GM19455 (cell line): Measurements from ENCODE around the gene ACTR2.
"Not testable (repeated sequence)": the region's sequence is repeated elsewhere in the genome, so short reads cannot be mapped to it uniquely, and the experiment has no call there.

ENCODE experiments used
- ATAC-seq: cut with Tn5 transposase; IDR thresholded peaks from one replicate; pipeline ENCODE4 v1.9.1; 2021; ENCODE audit not compliant: unreplicated experiment

Gene ACTR2

GRCh38 chr2:65227456-65228262 lies at the start of gene ACTR2:
Gene ACTR2, plus strand, starts transcription at chr2:65227831. Its CDS starts 79 bp downstream, at chr2:65227910.
- ATAC-seq = peak; percentile 85

- ATAC-seq = no peak
Observed at GRCh38 chr2:65182570-65182969, 45.1 kb upstream of the ACTR2 start.

- ATAC-seq = not testable (repeated sequence)
Observed at GRCh38 chr2:65183406-65183805, 44.2 kb upstream of the ACTR2 start.

- no peak for ATAC-seq
Observed at GRCh38 chr2:65185012-65185411, 42.6 kb upstream of the ACTR2 start.

GRCh38 chr2:65186093-65186868 lies 41.4 kb upstream of the ACTR2 start:
- ATAC-seq = no peak

- peak; percentile 83 for ATAC-seq
Observed at GRCh38 chr2:65186872-65187851, 40.5 kb upstream of the ACTR2 start.

- ATAC-seq = no peak
Observed at GRCh38 chr2:65193446-65193845, 34.2 kb upstream of the ACTR2 start.

- ATAC-seq = no peak
Observed at GRCh38 chr2:65198737-65199136, 28.9 kb upstream of the ACTR2 start.

GRCh38 chr2:65199166-65199565 lies 28.5 kb upstream of the ACTR2 start:
- no peak for ATAC-seq

GRCh38 chr2:65199891-65200290 lies 27.7 kb upstream of the ACTR2 start:
- ATAC-seq = no peak

- ATAC-seq = no peak
Observed at GRCh38 chr2:65204461-65205210, 23.0 kb upstream of the ACTR2 start.

- no peak for ATAC-seq
Observed at GRCh38 chr2:65212115-65212514, 15.5 kb upstream of the ACTR2 start.

- no peak for ATAC-seq
Observed at GRCh38 chr2:65212619-65213018, 15.0 kb upstream of the ACTR2 start.

- no peak for ATAC-seq
Observed at GRCh38 chr2:65213035-65213434, 14.6 kb upstream of the ACTR2 start.

- ATAC-seq = no peak
Observed at GRCh38 chr2:65214361-65214760, 13.3 kb upstream of the ACTR2 start.

- no peak for ATAC-seq
Observed at GRCh38 chr2:65214843-65215242, 12.8 kb upstream of the ACTR2 start.

GRCh38 chr2:65215946-65216345 lies 11.7 kb upstream of the ACTR2 start:
- no peak for ATAC-seq

- no peak for ATAC-seq
Observed at GRCh38 chr2:65220432-65221131, 7.0 kb upstream of the ACTR2 start.

- ATAC-seq = not testable (repeated sequence)
Observed at GRCh38 chr2:65221275-65221674, 6.4 kb upstream of the ACTR2 start.

- ATAC-seq = peak; percentile 23
Observed at GRCh38 chr2:65227020-65227455, 593 bp upstream of the ACTR2 start.
